NCI-H524 treated with DMSO at 0.1 percent for 48 hours (cell line): Measurements from ENCODE around the gene FTCD.
"Not testable (repeated sequence)": the region's sequence is repeated elsewhere in the genome, so short reads cannot be mapped to it uniquely, and the experiment has no call there.

Source experiments
- DNase-seq: peaks from one replicate; lab custom pipeline; 2025; lab: John Stamatoyannopoulos, UW

The FTCD gene

GRCh38 chr21:46111857-46112724 lies 43.3 kb downstream of the FTCD start:
- DNase-seq, result no peak

- no peak for DNase-seq
Observed at GRCh38 chr21:46111193-46111571, 44.2 kb downstream of the FTCD start.

GRCh38 chr21:46110499-46111192 lies 44.7 kb downstream of the FTCD start:
- no peak for DNase-seq

GRCh38 chr21:46109313-46110221 lies 45.8 kb downstream of the FTCD start:
- DNase-seq, result no peak

GRCh38 chr21:46108827-46109312 lies 46.5 kb downstream of the FTCD start:
- DNase-seq, result no peak

GRCh38 chr21:46107376-46107775 lies 48.0 kb downstream of the FTCD start:
- not testable (repeated sequence) for DNase-seq

GRCh38 chr21:46104104-46104503 lies 51.3 kb downstream of the FTCD start:
- no peak for DNase-seq

- DNase-seq, result no peak
Observed at GRCh38 chr21:46100906-46101305, 54.5 kb downstream of the FTCD start.

GRCh38 chr21:46100426-46100825 lies 55.0 kb downstream of the FTCD start:
- no peak for DNase-seq

- no peak for DNase-seq
Observed at GRCh38 chr21:46100020-46100419, 55.4 kb downstream of the FTCD start.

- no peak for DNase-seq
Observed at GRCh38 chr21:46099476-46099875, 55.9 kb downstream of the FTCD start.

- no peak for DNase-seq
Observed at GRCh38 chr21:46098303-46099141, 56.9 kb downstream of the FTCD start.

GRCh38 chr21:46097336-46098293 lies 57.8 kb downstream of the FTCD start, which contains the start of gene COL6A2:
COL6A2 (plus strand) TSS chr21:46098112.
- DNase-seq, result no peak

GRCh38 chr21:46096596-46097335 lies 58.6 kb downstream of the FTCD start:
- no peak for DNase-seq

GRCh38 chr21:46095814-46096595 lies 59.4 kb downstream of the FTCD start:
- no peak for DNase-seq

- no peak for DNase-seq
Observed at GRCh38 chr21:46095083-46095719, 60.2 kb downstream of the FTCD start.

- no peak for DNase-seq
Observed at GRCh38 chr21:46094401-46095082, 60.8 kb downstream of the FTCD start.
